Breast epithelium (tissue), 3 donors: ENCODE data around the gene NPTX1.

ENCODE experiments used
- POLR2AphosphoS5 ChIP-seq, 3 donors: sonication (generic); formaldehyde crosslinking; IDR thresholded peaks; one replicate each; pipeline ENCODE4 v1.6.1; 2017; ENCODE audit warnings: antibody characterized with exemption in 3 of 3
- TF ChIP-seq, protein P1 (sequence below), 3 donors: fragments of 450-650 bp; IDR thresholded peaks; one replicate each; pipeline ENCODE4 v1.5.1; 2016 to 2017; ENCODE audit warnings: antibody characterized with exemption in 3 of 3, mild to moderate bottlenecking in 3 of 3, moderate library complexity in 3 of 3

GRCh38 chr17:80442764-80443163 is 33.6 kb downstream of the NPTX1 start:
- TF ChIP-seq, protein P1, sequence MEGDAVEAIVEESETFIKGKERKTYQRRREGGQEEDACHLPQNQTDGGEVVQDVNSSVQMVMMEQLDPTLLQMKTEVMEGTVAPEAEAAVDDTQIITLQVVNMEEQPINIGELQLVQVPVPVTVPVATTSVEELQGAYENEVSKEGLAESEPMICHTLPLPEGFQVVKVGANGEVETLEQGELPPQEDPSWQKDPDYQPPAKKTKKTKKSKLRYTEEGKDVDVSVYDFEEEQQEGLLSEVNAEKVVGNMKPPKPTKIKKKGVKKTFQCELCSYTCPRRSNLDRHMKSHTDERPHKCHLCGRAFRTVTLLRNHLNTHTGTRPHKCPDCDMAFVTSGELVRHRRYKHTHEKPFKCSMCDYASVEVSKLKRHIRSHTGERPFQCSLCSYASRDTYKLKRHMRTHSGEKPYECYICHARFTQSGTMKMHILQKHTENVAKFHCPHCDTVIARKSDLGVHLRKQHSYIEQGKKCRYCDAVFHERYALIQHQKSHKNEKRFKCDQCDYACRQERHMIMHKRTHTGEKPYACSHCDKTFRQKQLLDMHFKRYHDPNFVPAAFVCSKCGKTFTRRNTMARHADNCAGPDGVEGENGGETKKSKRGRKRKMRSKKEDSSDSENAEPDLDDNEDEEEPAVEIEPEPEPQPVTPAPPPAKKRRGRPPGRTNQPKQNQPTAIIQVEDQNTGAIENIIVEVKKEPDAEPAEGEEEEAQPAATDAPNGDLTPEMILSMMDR (IDR thresholded peaks at IDR 0.05), result no peak
- TF ChIP-seq POLR2AphosphoS5 (IDR thresholded peaks at IDR 0.05), result no peak
